ENCODE measurements around the gene DIP2C.

Gene DIP2C

DNA sequence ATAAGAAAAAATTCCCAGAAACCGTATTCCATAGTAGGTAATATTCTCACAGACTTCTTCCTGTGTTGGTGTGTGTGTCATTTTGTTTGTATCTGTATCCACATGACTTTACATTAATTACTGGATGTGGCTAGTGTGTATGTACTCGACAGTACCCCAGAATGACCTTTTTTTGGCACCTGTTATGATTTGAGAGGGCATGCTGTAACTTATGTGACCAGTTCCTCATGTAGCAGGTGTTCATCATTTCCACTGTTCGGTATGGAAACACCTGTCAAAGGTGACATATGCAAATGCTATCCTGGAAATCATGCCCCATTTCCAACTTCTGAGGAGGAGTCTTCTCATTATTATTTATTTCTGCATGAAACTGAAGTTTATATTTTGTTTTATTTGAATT is 464.9 kb downstream of the DIP2C start:
- no peak overlapping the region for H3K4me3 ChIP-seq (ENCODE audit: low read length)
- H3K4me1 ChIP-seq (ENCODE audit: insufficient read depth, low read length): no peaks in the 10 kb centered on the region
- H3K27me3 ChIP-seq (ENCODE audit: insufficient read depth, low read length): no peaks in the 10 kb centered on the region
- peaks cover 9% of the 10 kb centered on the region for H3K36me3 ChIP-seq (ENCODE audit: insufficient read depth, low read length)
- no peak overlapping the region for H2AFZ ChIP-seq (ENCODE audit: low read depth, low read length)
- no peaks in the 10 kb centered on the region for H3K9me3 ChIP-seq (ENCODE audit: low read length)
